Stimulated activated CD4-positive, alpha-beta T cell treated with anti-CD3 and anti-CD28 coated beads, Interleukin-15, amount 100 ng/mL, for 1 hour (primary cell): ENCODE measurements around the gene ANKRD44.

Experiments used
- DNase-seq, 2 donors: peaks; one replicate each; pipeline ENCODE4 v3.0.0-alpha.2; 2020; ENCODE audit warnings: low read depth in 1 of 2, low spot score in 1 of 2

Gene ANKRD44

GRCh38 chr2:197156771-197157170 lies 153.8 kb downstream of the ANKRD44 start:
- DNase-seq: no peak

- DNase-seq: no peak
Observed at GRCh38 chr2:197152451-197153228, 157.9 kb downstream of the ANKRD44 start.

- DNase-seq: no peak
Observed at GRCh38 chr2:197149546-197149945, 161.0 kb downstream of the ANKRD44 start.

DNA sequence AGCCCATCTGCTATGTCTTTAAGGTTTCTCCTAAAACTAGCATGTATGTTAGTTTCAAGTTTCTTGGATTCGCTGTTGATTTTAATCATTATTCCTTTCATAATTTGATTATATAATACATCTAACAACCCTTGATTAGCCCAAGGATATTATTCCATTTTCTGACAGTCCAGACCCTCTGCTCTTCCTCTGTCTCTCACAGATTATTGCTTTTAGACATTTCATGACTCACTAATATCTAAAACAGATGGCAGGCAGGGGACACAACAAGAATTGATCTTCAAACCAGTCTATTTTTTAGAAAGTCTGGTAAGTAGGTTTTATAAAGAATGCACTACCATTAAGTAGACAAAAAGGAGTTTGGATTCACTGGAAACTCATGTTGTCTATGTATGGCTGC lies 162.2 kb downstream of the ANKRD44 start:
- no peak for DNase-seq

DNA sequence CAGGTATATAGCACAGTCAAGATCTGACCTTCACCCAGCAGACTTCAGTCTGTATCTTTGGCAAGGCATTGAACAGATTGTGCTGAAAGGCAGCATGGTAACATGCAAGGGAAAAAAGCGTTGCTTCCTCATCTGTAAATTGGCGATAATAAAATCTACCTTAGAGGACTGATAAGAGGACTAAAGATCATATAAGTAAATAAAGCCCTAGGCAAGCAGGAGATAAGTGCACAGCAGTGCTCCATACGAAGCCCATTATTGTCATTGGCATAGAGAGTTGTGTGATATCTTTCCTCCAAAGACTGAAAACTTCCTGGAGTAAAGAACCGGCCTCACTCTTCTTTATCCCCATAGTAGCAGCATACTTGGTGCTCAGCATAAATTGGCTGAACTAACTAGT lies 162.6 kb downstream of the ANKRD44 start:
- no peak for DNase-seq

DNA sequence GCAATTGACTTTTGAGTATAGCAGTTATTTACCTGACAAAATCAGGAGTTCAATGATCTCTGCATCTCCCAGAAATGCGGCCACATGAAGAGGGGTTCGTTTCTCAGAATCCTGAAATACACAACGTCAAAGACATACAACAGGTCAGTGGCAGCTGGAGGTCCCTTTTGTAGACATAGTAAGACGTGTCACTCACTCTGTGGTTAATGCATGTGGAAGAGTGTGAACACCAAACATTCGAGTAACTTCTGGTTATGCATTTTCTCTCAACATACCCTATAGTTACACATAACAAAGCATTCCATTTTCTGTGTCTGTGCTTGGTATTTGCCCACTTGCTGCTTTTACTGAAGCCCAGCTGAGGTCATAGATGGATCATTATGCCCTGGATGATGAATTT lies 163.6 kb downstream of the ANKRD44 start:
- DNase-seq: no peak

- DNase-seq: no peak
Observed at GRCh38 chr2:197145471-197146056, 165.0 kb downstream of the ANKRD44 start.

GRCh38 chr2:197144183-197144582 lies 166.4 kb downstream of the ANKRD44 start:
- DNase-seq: no peak

GRCh38 chr2:197141702-197142473 lies 168.7 kb downstream of the ANKRD44 start:
- DNase-seq: no peak

GRCh38 chr2:197140045-197140444 lies 170.5 kb downstream of the ANKRD44 start:
- no peak for DNase-seq

GRCh38 chr2:197138506-197138905 lies 172.1 kb downstream of the ANKRD44 start:
- no peak for DNase-seq

DNA sequence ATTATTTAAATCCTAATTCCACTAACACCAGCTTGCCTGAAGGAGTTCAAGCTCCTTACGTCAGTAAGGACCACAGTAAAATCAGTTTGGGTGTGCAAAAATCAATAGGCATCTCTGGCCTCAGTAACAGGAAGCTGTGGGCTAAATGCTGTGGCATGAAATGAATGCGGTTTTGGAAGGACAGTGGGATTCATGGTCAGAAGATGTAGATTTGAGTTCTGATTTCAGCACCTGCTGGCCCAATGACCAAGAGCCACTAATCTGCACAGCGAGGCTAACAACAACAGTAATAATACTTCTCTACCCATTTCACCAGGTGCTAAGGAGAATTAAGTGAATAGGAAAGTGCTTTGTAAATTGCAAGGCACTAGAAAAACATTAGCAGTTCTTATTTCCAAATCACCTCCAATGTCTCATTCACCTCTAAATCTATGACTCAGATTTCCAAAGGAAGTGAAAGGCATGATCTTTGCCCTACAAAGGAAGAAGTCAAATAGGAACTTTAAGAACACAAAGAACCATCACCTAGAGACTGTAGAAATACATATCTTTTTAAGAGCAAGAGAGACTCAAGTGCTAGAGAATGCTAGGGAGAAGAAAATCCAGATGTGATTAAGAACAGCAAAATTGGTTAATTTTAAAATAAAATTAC lies 172.6 kb downstream of the ANKRD44 start:
- no peak for DNase-seq

- DNase-seq: no peak
Observed at GRCh38 chr2:197137231-197137630, 173.3 kb downstream of the ANKRD44 start.

- no peak for DNase-seq
Observed at GRCh38 chr2:197136452-197136851, 174.1 kb downstream of the ANKRD44 start.

DNA sequence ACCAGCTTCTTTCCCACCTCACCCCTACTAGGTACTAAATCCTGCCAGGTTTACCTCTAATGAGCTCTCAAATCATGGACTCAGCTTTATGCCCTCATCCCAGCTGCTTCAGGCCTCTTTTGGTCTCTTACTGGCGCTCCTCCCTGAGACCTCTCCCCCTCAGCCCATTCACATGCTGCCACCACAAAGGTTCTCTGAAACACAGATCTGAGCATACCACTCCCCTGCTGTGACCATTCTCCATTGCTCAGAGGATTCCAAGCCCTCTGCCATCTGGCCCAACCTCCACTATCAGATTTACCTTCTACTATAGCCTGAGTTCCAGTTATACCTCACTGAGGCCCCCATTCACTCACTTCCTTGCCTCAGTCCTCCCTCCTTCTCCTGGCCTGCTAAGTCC lies 174.8 kb downstream of the ANKRD44 start:
- DNase-seq: no peak

DNA sequence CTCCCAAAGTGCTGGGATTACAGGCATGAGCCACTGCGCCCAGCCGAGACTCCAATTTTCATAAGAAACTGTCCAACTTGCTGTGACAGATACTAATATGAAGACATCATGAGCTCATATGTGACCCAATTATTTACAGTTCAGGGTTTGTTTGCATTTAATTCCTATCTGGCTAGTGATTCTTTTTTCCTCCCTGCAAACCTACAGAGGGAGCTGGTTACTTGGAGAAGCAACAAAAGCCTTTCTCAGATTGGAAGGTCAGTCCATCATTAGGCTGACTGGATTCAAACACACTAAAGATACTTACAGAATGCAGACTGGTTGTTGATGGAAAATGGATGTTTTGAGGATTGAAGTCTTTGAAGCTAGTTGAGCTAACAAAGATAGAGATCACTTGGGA lies 176.4 kb downstream of the ANKRD44 start:
- DNase-seq: no peak

DNA sequence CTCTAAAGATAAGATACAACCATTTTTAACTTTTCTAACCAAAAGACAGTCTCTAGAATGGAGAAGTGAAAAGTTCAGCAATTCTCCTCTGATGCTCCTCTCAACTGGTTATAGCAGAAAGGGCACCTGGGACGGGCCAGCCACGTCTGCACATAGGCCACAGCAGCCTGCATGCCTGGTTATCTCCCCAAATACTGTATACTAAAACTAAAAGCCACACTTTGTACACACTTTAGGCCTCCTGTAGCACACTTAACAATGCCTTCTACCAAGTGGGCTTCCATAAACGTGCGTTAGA lies 179.1 kb downstream of the ANKRD44 start:
- no peak for DNase-seq

DNA sequence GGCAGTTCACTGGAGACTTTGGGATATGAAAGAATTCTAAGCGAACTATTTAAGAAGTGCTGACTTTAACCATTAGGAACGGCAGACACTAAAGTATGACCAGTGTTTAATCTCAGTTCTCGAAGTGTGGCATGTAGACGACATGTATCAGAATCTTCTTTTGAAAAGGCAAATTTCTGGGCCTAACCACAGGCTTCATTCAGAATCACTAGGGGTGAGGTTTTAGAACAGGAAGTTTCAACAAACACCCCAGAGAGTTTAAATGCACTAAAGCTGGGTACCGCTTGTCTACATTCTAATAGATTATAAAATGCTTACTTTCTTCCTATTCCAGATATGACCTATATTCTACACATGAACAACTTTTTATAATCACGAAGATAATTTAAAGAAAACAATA lies 180.3 kb downstream of the ANKRD44 start:
- DNase-seq: no peak

GRCh38 chr2:197128897-197129296 lies 181.7 kb downstream of the ANKRD44 start:
- DNase-seq: no peak

- DNase-seq: no peak
Observed at GRCh38 chr2:197128126-197128525, 182.5 kb downstream of the ANKRD44 start.

GRCh38 chr2:197126630-197127352 lies 183.8 kb downstream of the ANKRD44 start:
- DNase-seq: no peak
